GM19043 (cell line): ENCODE measurements around the gene LRRC63.

Experiments
- ATAC-seq: cut with Tn5 transposase; IDR thresholded peaks from one replicate; pipeline ENCODE4 v1.9.1; 2021; ENCODE audit warnings: low read depth; ENCODE audit not compliant: unreplicated experiment

The LRRC63 gene

DNA sequence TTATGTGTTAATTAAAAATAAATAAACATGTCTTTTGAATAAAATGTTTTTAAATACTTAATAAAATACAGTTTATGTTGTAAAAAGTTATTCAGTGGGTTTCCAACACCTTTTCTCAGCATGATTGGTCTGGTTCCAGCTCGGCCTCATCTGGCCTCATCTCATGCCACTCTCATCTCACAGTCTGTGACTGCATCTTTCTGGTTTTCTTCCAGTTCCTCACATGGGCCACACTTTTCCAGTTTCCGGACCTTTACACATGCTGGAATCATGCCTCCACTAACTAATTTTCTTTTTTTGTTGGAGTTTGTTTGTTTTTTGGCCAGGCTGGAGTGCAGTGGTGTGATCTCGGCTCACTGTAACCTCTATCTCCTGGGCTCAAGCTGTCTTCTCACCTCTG, 92.8 kb downstream of the LRRC63 start:
- ATAC-seq = no peak

DNA sequence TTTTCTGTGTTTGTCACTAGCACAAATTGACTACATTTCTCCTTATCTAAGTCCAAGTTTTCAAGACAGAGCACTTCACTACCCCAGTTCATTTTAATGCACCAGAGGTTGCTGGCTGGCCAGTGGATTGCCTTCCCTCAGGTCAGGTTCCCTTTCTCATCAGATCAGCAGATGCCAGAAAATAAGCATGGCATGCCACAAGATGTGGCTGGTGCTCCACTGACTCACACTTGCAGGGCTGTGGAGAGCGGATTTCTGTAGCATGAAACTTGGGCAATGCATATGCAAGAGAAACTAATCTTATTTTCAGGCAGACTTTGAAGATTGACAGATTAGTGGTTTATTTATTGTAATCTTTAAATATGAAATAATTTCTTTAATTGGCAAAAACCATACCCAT, 95.8 kb downstream of the LRRC63 start:
- no peak for ATAC-seq

DNA sequence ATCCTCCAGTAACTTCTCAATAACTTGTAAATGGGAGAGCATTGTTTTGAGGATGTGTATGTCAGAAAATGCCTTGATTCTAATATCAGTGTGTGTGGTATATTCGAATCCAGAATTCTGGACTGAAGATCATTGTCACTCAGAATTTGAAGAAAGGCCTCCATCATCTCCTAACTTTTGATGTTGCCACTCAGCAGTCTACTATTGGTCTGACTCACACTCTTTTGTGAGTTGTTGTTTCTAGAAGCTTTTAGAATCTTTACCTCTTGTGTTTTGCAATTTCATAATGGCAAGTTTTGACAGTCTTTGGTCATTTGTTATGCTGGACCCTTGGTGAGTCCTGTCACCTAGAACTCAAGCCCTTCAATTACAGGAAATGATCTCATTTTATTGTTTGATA, 98.3 kb downstream of the LRRC63 start:
- no peak for ATAC-seq

DNA sequence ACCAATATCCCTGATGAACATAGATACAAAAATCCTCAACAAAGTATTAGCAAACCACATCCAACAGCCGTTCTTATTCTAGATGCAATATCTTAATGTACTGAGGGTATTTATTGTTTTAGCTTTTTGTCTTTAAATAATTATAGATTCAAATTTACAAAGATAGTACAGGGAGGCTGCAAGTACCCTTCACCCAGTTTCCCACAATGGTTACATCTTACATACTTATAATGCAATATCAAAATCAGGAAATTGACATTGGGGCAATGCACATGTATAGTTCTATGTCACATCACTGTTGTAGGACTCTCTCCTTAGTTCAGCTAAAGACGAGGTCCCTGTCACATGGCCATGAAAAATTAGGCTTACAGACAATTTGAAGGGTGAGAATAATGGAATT, 99.5 kb downstream of the LRRC63 start:
- no peak for ATAC-seq

DNA sequence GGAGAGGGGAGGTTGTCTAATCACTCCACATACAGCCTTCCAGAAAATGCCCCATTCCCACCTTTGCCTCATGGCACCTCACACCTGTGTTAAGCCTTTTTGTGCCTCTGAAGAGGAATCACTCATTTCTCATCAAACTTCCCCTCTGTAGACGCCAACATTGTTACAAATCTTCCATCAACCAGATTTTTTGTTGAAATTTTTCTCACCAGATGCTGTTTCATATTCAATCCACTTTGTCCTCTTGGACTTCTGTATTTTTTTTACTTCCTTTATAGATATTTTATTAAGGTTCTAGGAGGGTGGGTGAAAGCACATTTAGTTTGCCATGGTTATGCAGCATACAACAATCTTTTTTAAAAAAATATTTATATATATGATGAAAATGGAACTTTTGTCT, 101.3 kb downstream of the LRRC63 start:
- no peak for ATAC-seq

DNA sequence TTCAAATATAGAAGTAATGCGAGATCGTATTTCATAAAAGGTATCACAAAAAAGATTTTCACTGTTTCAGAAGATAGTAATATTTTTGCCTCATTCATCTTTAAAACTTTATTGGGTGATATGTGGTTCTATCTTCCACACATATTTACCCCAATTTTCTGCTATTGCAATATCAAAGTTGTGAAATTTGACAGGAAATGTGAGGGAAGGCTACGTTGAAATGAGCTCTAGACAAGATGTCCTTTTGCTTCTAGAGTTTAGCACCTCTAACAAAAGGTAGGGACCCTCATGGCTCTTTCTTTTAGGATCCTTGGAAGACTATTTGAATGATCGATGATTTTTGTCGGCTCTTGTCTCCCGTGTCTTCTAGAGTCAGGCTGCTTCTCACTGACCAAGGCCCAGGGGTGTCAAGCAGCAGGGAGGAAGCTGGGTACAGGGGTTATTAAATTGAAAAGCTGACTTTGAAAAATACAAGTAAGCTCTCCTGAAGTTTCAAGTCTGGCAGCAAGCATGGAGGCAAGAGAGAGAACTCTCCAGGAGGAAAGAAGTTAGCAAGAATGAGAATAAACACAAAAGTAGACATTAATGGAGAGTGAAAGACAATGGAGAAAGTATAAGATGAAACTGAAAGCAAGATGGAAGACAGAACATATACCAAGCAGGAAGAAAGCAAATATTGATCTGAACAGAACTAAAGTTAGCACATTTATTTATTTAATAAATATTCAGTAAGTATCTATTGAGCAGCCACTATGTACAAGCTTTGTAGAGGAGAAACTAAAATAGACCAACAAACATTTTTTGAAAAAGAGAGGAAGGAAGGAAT, 101.9 kb downstream of the LRRC63 start:
- ATAC-seq = no peak

DNA sequence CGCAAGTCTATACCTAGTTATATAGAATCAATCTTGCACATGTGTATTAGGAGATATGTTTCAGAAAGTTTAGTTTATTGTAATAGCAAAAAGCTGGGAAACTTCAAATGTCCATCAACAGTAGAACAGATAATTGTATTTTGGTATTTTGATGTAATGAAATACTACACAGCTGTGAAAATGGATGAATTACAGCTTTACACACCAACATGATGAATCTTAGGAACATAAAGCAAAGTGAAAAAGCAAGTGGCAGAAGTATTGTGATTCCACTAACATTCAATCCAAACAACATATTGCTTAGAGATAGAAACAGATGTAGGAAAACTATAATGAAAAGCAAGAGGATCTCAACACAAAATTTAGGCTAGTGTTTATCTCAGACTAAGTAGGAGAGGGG, 102.9 kb downstream of the LRRC63 start:
- no peak for ATAC-seq

DNA sequence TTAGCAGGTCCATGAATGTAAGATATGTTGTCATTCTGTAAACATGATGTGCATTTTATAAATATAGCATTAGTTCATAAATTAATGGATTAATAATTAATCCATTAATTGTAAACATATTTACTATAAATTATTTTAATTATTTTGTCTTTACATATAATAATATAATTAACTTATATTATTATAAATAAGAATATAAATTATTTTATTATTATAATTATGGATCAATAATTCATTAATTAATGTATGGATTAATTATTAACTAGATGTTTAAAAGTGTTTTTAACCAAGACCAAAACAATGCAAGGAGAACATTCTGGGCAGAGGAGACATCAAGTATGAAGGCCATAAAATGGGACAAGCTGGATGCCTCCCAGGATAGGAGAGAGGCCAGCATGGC, 103.3 kb downstream of the LRRC63 start:
- ATAC-seq = no peak

DNA sequence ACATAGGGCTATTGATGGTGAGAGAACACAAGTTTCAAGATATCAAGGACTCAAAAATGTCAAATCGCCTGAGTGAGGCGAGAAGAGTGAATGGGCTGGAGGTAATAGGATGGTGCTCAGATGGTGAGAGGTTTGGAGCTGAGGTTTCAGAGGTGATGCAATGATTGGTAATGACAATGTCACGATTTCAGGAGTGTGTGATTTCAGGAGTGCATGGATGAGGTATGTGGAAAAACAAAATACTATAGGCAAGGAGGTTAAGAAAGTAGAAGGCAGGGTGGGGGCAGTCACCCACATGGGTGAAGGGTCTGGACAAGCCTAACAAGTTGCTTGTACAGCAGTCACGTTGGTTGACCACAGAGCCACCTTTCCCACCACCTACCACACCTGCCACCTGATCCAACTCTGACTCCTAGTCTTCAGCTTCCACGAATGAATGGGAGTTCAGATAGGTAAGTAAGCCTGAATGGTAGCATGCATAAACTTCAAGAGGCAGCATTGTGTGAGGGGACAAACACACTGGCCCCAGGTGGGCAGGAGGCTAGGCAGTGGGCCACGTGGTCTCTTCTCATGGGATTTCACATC, 103.9 kb downstream of the LRRC63 start:
- ATAC-seq = no peak

DNA sequence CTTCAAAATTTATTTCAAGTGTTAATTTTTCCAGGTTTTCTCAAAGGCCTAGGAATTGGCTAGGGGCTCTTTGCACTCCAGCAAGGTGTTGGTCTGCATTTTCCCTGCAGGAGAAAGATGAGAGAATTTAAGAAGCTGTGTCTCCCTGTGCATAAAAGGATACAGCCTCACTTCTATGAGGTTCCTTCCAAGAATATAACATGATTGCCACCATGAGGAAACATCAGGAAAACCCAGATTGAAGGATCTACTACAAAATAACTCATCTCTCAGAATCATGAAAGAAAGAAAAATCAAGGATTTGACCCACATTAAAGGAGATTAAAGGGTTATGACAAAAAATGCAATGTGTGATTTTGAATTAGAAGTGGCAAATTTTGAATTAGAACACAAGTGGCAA, 105.4 kb downstream of the LRRC63 start:
- no peak for ATAC-seq

DNA sequence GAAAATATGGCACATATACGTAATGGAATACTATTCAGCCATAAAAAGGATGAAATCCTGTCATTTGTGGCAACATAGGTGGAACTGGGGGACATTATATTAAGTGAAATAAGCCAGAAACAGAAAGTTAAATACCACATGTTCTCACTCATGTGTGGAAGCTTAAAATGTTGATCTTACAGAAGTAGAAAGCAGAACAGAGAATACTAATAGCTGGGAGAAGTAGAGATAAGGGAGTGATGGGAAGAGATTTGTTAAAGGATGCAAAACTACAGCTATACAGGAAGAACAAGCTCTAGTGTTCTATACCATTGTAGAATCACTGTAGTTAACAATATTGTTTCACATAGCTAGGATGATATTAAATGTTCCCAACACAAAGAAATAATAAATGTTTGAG, 107.3 kb downstream of the LRRC63 start:
- ATAC-seq = no peak

DNA sequence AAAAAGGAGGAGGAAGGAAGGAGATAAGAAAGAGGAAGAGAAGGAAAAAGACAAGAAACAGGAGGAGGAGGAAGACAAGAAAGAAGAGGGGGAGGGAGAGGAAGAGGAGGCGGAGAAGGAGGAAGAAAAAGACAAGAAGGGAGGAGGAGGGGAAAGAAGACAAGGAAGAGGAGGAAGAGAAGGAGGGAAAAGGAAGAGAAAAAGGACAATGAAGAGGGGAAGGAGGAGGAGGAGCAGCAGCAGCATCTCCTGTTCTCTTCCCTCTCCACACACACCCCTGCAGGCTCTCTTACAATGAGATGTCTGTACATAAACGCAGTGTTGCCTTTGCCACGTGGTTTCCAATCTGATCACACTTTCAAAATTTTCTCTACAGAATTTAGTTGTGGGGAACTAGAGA, 108.7 kb downstream of the LRRC63 start:
- no peak for ATAC-seq

DNA sequence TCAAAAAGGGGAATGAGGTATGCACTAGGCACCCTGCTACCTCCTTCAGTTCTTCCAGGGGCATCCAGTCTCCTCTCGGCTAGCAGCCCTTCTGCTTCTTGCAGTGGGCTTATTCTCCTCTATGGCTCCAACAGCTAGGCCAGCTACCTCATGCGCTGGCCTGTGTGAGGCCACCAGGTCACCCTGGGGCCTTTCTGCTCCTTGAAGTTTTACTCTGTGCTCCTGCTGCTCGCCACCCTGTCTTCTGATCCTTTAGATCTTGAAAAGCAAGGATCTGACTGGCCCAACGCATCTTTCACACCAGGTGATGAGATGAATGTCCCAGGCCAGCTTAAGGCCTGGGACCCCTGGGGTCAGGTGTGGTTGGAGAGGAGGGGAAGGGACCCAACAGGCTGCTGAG, 109.1 kb downstream of the LRRC63 start:
- ATAC-seq = no peak

DNA sequence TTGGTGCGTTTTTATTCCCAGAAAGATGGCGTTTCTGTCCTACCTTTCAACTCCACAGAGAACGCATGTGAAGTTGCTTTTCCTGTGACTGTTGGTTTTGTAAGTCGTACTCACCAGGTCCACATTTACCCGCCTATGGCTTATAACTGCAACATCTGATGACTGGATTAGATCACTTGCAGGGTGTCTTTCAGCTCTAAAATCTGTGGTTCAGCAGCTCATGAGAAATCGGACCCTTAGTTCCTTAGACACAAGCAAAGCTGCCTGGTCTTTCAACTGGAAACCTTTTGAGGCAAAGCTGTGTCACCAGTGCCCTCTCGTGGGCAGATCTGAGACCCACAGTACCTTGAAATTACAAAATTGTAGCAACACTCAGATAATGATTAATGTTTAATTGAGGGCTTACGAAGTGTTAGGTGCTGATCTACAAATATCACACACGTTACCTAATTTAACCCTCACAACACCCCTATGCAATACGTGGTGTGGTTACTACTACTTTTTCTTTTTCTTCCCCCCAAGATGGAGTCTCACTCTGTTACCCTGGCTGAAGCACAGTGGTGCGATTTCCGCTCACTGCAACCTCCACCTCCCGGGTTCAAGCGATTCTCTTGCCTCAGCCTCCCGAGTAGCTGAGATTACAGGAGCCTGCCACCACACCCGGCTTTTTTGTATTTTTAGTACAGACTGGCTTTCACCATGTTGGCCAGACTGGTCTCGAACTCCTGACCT, 109.9 kb downstream of the LRRC63 start:
- no peak for ATAC-seq

DNA sequence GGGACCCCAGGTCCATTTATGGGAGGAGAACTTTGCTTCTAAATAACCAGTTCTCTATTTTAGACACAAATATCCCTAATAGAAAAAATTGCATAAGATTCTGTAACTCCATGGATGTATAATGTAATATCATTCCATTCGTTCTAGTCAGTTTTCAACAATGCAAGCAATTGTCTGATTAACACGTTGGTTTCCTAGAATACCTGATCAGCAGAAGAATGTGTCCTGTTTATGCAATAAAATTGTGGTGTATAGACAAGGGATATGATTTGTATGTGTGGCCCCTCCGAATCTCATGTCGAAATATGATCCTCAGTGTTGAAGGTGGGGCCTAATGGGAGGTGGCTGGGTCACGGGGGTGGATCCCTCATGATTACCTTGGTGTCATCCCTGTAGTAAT, 113.2 kb downstream of the LRRC63 start:
- ATAC-seq = no peak
